Measurements from ENCODE around the gene WBP1. TPM values are rescaled to one million over a fixed set of nuclear protein-coding genes. Genes with fewer than 3 reads are reported as not detected.

Gene WBP1
- total RNA-seq, 1 experiment from 2014 or later: 64.4 TPM

GRCh38 chr2:74440378-74441169, 17.7 kb upstream of the WBP1 start:
- H3K9me3 ChIP-seq (ENCODE audit: low read length): no peaks in the 10 kb centered on the region
- H3F3A ChIP-seq (ENCODE audit: low read length, unreplicated experiment): no peaks in the 10 kb centered on the region
- DNase-seq (peak; percentile 82), ATAC-seq (peak; percentile 84)
- peak overlapping the region; percentile 73 for H3K4me3 ChIP-seq (ENCODE audit: low read length)
- H2AFZ ChIP-seq (ENCODE audit: low read length): peak overlapping the region; percentile 85
- intact Hi-C loops (cut with micrococcal nuclease): loop anchor here (1.0 to 2.0 kb wide), 2 partner anchors 14 to 20 kb away; partner anchors contain the start of genes C2orf81 and WDR54
- peak overlapping the region; percentile 85 for H3K27ac ChIP-seq (ENCODE audit: low read length)
- peaks cover 34% of the 10 kb centered on the region for H3K4me1 ChIP-seq (ENCODE audit: insufficient read depth, low read length)
- TF ChIP-seq CTCF (conservative IDR thresholded peaks at IDR 0.05; ENCODE audit: low read depth, low read length): peak; percentile 26; the same call in 1 of the 2 replicates
- TF ChIP-seq EZH2phosphoT487 (IDR thresholded peaks at IDR 0.05; ENCODE audit: borderline replicate concordance, low read length): no peak
- POLR2A ChIA-PET (ENCODE audit: unreplicated experiment): interaction anchor here (0.5 to 1.0 kb wide), 8 partner anchors 11 to 50 kb away, joined by 3 to 19 read pairs (median 4); partner anchors contain the start of genes INO80B and WBP1
- peak overlapping the region; percentile 89 for H3K9ac ChIP-seq (ENCODE audit: low read length)
- TSS peak; percentile 82 for BruUV-seq (replicated peaks)
- peak overlapping the region; percentile 98 for H3K4me2 ChIP-seq (ENCODE audit: low read length)
- CTCF ChIA-PET: interaction anchor here (0.5 to 0.9 kb wide), 2 partner anchors 26 to 194 kb away, joined by 3 to 10 read pairs; no protein-coding TSS in a partner anchor
- H3K79me2 ChIP-seq (ENCODE audit: low read length): peaks cover 62% of the 10 kb centered on the region
- no peaks in the 10 kb centered on the region for H3K27me3 ChIP-seq (ENCODE audit: low read length)
- H3K36me3 ChIP-seq (ENCODE audit: low read depth, low read length): peaks cover 11% of the 10 kb centered on the region; the same call in 1 of the 2 replicates
- H4K20me1 ChIP-seq (ENCODE audit: low read length): peaks cover 26% of the 10 kb centered on the region
- H3K9me2 ChIP-seq (replicated peaks; ENCODE audit: low read length): no peaks in the 10 kb centered on the region

GRCh38 chr2:74441170-74441689, 17.0 kb upstream of the WBP1 start:
- intact Hi-C loops (cut with micrococcal nuclease): loop anchor here (2.0 kb wide), 1 partner anchor 20 kb away; the partner anchor contains the start of genes C2orf81 and WDR54
- Histone ChIP-seq H4K20me1 (ENCODE audit: low read length) (peaks cover 23% of the 10 kb centered on the region), H3K4me3 (ENCODE audit: low read length) (peak overlapping the region; percentile 73), H3K4me1 (ENCODE audit: insufficient read depth, low read length) (peaks cover 34% of the 10 kb centered on the region), H2AFZ (ENCODE audit: low read length) (peak overlapping the region; percentile 85), H3F3A (ENCODE audit: low read length, unreplicated experiment) (no peaks in the 10 kb centered on the region), H3K9me2 (replicated peaks; ENCODE audit: low read length) (no peaks in the 10 kb centered on the region), H3K4me2 (ENCODE audit: low read length) (peak overlapping the region; percentile 98), H3K9ac (ENCODE audit: low read length) (peak overlapping the region; percentile 89), H3K27ac (ENCODE audit: low read length) (peak overlapping the region; percentile 85), H3K36me3 (ENCODE audit: low read depth, low read length) (peaks cover 11% of the 10 kb centered on the region; the same call in 1 of the 2 replicates), H3K9me3 (ENCODE audit: low read length) (no peaks in the 10 kb centered on the region), H3K27me3 (ENCODE audit: low read length) (no peaks in the 10 kb centered on the region), H3K79me2 (ENCODE audit: low read length) (peaks cover 55% of the 10 kb centered on the region)
- TSS peak; percentile 50 for BruUV-seq (replicated peaks)
- ChIA-PET POLR2A (ENCODE audit: unreplicated experiment) (interaction anchor here (1.0 kb wide), 1 partner anchor 11 kb away, joined by 12 read pairs; no protein-coding TSS in a partner anchor), CTCF (no interaction called here)
- TF ChIP-seq CTCF (conservative IDR thresholded peaks at IDR 0.05; ENCODE audit: low read depth, low read length) (no peak), EZH2phosphoT487 (IDR thresholded peaks at IDR 0.05; ENCODE audit: borderline replicate concordance, low read length) (no peak), EZH2 (IDR thresholded peaks at IDR 0.05; ENCODE audit: low read length, unreplicated experiment) (no peak)
- no peak for DNase-seq
- ATAC-seq: peak; percentile 13

Data from PC-3 (cell line).